ENCODE measurements around the gene PGLYRP2. TPM values are rescaled to one million over a fixed set of nuclear protein-coding genes. Genes with fewer than 3 reads are reported as not detected.

PGLYRP2 gene
- total and polyA plus RNA-seq, 2 of the 13 experiments (the other 11 are each of a cell fraction or from before 2014, with no cell fraction given), result 0.04 to 1.0 TPM

- TF ChIP-seq SKIL (CRISPR knock-in tag; IDR thresholded peaks at IDR 0.05; ENCODE audit: borderline replicate concordance) (no peak), ZNF12 (CRISPR knock-in tag; IDR thresholded peaks at IDR 0.05) (no peak), PTBP1 (IDR thresholded peaks at IDR 0.05; ENCODE audit: low read depth, low read length, poor library complexity, severe bottlenecking) (no peak)
Observed at GRCh38 chr19:15506074-15506571, 26.8 kb upstream of the PGLYRP2 start (continued).

- 0% methylated on average over 1 of the region's 1 CpG for WGBS (ENCODE audit: low lambda C conversion rate)
- CTCF ChIA-PET (ENCODE audit: low intra/inter-chr PET ratio, low total read pairs), result no interaction called here
- TF ChIP-seq ZNF724P (CRISPR knock-in tag; IDR thresholded peaks at IDR 0.05; ENCODE audit: borderline replicate concordance) (no peak), ZNF292 (CRISPR knock-in tag; IDR thresholded peaks at IDR 0.05; ENCODE audit: borderline replicate concordance, low read depth) (no peak), TEAD3 (CRISPR knock-in tag; optimal IDR thresholded peaks at IDR 0.05; ENCODE audit: borderline replicate concordance) (no peak), TIGD3 (CRISPR knock-in tag; IDR thresholded peaks at IDR 0.05; ENCODE audit: borderline replicate concordance) (no peak), ZNF670 (CRISPR knock-in tag; IDR thresholded peaks at IDR 0.05; ENCODE audit: borderline replicate concordance) (no peak), E2F5 (CRISPR knock-in tag; conservative IDR thresholded peaks at IDR 0.05) (no peak), ZNF407 (CRISPR knock-in tag; IDR thresholded peaks at IDR 0.05; ENCODE audit: not compliant biosample characterization) (no peak)
Observed at GRCh38 chr19:15502264-15502663, 23.0 kb upstream of the PGLYRP2 start.

More at GRCh38 chr19:15502264-15502663, 23.0 kb upstream of the PGLYRP2 start:
- Histone ChIP-seq H4K20me1 (ENCODE audit: insufficient read depth, low read length) (no peaks in the 10 kb centered on the region), H3K4me3 (replicated peaks in 1 of 3; ENCODE audit: insufficient read depth in 1 of 3, low read depth in 2 of 3, low read length in 3 of 3) (no peak overlapping the region), H2AFZ (ENCODE audit: low read length) (no peak overlapping the region), H3K4me2 (ENCODE audit: low read depth, low read length) (no peak overlapping the region), H3K36me3 (replicated peaks in 1 of 2; ENCODE audit: control insufficient read depth in 1 of 2, insufficient read depth in 2 of 2, low read length in 2 of 2) (no peaks in the 10 kb centered on the region), H3K9ac (ENCODE audit: insufficient read depth, low read depth, low read length) (no peak overlapping the region), H3K79me2 (ENCODE audit: insufficient read depth, low read length) (no peaks in the 10 kb centered on the region), H3K4me1 (ENCODE audit: insufficient read depth, low read length) (peaks cover 14% of the 10 kb centered on the region), H3K9me3 (ENCODE audit: low read length) (no peaks in the 10 kb centered on the region), H3K27ac (ENCODE audit: extremely low read length, insufficient read depth, low read length) (no peak overlapping the region), H3K27me3 (ENCODE audit: control insufficient read depth in 1 of 2, insufficient read depth in 2 of 2, low read length in 2 of 2) (peaks cover 4 to 12% of the 10 kb centered on the region in 2 experiments; a peak in 4 of 5 replicates)
- FAIRE-seq (no peak), DNase-seq (ENCODE audit: low spot score) (no peak), ATAC-seq (no peak)
- BruUV-seq (replicated peaks), result no TSS peak
- in situ Hi-C loops (cut with HindIII; ENCODE audit: extremely low pct_ligation_motif_present, low pct_unique_long_range_greater_than_20kb) (no loop called here), intact Hi-C loops (cut with micrococcal nuclease; ENCODE audit: unreplicated experiment) (no loop called here)
- POLR2A ChIA-PET, result no interaction called here
